ENCODE results near the gene SLC7A10. TPM values are rescaled to one million over a fixed set of nuclear protein-coding genes. Genes with fewer than 3 reads are reported as not detected.

The SLC7A10 gene
- total RNA-seq, 2 donors from 2014 or later, result not detected

DNA sequence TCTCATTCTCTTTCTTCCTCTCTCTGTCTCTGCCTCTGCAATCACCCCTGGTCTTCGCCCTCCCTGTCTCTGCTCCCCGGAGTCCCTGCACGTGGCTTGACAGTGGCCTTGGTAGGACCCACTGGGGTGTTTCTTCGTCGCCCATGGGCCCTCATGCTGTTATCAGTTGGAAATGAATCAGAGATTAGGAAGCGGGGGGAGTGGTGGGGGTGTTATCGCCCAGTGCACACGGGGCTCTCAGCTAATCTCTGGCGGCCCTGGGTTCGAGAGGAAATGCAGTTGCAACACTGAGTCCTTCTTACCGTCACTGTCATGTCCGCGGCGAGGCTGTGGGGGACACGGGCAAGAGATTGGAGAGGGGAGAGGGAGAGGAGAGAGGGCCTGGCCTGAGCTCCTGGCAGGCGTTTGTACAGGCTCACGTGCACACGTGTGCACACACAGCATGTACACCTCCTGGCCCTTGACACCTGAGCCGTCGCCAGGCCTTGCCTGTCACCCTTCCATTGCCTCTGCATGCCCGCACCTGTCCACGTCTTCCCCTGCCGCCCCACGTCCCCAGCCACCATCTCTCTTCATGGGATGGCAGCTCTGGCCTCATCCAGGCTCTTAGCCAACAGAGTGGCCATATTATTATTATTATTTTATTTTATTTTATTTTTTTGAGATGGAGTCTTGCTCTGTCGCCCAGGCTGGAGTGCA is 37.8 kb upstream of the SLC7A10 start:
- Mint-ChIP-seq H3K4me1 (ENCODE audit: low read depth) (peaks cover 15% of the 10 kb centered on the region), H3K4me3 (no peak overlapping the region), H3K27ac (no peak overlapping the region), H3K9me3 (no peaks in the 10 kb centered on the region), H3K27me3 (ENCODE audit: low read depth) (peaks cover 31% of the 10 kb centered on the region), H3K36me3 (ENCODE audit: insufficient read depth in 2 of 2) (no peaks in the 10 kb centered on the region)
- ATAC-seq (replicated peaks in 1 of 2) (no peak), DNase-seq (no peak)

- no peak overlapping the region for H3K27ac Mint-ChIP-seq
Observed at GRCh38 chr19:33261511-33262189, 36.0 kb upstream of the SLC7A10 start.

DNA sequence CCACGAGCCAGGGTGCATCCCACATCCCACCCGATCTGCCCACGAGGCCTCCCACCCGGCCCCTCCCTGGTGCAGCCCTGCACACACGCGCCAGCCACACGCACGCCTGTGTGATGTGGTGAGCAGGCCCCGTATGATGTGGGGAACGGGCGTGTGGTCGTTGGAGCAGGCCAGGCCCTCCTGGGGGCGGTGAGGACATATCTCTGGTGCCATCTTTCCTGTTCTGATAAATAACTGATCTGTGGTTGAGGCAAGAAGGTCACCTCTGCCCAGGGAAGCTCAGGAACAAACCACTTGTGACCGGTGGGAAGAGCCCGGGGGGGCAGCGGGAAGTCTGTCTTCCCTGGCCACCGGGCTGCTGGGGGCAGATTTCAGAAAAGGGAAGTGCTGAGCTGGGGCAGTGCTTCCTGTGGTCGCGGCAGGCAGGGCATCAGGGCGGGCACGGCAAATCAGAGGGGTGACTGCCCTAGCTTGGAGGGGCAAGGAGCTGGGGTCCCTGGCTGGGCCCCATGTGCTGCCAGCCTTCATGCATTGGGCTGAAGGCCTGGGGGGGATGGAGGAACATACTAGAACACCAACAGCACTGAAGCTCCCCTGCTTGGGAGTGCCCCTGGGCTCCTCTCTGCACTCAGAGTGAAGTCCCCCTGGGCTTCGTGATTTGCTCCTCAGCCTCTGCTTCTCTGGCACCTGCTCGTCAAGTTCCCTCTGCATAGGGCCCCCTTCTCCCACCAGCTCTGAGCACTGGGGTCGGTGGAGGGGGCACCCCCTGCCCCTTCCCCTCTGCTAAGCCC is 35.2 kb upstream of the SLC7A10 start:
- Mint-ChIP-seq H3K27me3 (ENCODE audit: low read depth) (peaks cover 31% of the 10 kb centered on the region), H3K36me3 (ENCODE audit: insufficient read depth in 2 of 2) (no peaks in the 10 kb centered on the region), H3K9me3 (peaks cover 0 to 1% of the 10 kb centered on the region in 2 donors), H3K27ac (no peak overlapping the region), H3K4me3 (no peak overlapping the region), H3K4me1 (ENCODE audit: low read depth) (peaks cover 15% of the 10 kb centered on the region)
- ATAC-seq (replicated peaks in 1 of 2) (no peak), DNase-seq (no peak)

More at GRCh38 chr19:33261511-33262189, 36.0 kb upstream of the SLC7A10 start:
- H3K36me3 Mint-ChIP-seq (ENCODE audit: insufficient read depth in 2 of 2), result no peaks in the 10 kb centered on the region
- H3K27me3 Mint-ChIP-seq (ENCODE audit: low read depth), result peaks cover 31% of the 10 kb centered on the region
- peaks cover 15% of the 10 kb centered on the region for H3K4me1 Mint-ChIP-seq (ENCODE audit: low read depth)
- ATAC-seq (replicated peaks in 1 of 2) (no peak), DNase-seq (no peak)
- no peak overlapping the region for H3K4me3 Mint-ChIP-seq
- peaks cover 0 to 1% of the 10 kb centered on the region in 2 donors for H3K9me3 Mint-ChIP-seq

DNA sequence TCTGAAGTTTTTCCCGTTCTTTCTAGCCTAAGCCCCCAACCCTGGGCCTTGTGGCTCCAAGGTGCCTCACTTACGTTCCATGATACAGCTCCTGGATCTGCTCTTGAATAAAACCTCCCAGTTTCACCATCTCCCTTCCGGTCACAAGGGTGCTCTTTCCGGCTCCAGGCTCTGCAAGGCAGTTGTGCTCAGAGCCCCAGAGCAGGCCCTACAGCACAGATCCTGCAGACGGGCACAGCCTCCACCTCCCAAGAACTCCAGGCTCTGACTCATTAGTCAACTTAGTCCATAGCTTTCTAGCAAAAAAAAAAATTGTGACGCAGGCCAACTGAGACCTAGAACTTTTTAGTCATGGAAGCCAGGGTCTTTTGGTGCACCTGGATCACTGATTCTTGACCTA is 33.9 kb upstream of the SLC7A10 start:
- H3K9me3 Mint-ChIP-seq, result peaks cover 0 to 1% of the 10 kb centered on the region in 2 donors

DNA sequence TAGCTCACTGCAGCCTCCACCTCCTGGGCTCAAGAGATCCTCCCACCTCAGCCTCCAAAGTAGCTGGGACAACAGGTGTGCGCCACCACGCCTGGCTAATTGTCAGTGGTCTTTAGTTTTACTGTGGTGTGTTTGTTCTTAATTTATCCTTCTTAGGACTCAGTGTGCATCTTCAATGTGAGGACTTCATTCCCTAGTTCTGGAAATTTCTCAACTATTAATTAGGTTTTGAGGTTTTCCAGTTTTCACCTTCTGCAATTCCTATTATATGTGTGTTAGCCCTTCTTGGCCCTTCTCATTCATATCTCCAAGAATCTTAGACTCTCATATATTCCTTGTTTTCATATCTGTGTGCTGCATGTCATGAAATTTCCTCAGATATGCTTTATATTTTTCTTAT is 32.2 kb upstream of the SLC7A10 start:
- no peaks in the 10 kb centered on the region for H3K36me3 Mint-ChIP-seq (ENCODE audit: insufficient read depth in 2 of 2)
- peaks cover 0 to 1% of the 10 kb centered on the region in 2 donors for H3K9me3 Mint-ChIP-seq
- H3K27me3 Mint-ChIP-seq (ENCODE audit: low read depth), result peaks cover 22% of the 10 kb centered on the region
- ATAC-seq (replicated peaks in 1 of 2) (no peak), DNase-seq (no peak)
- H3K27ac Mint-ChIP-seq, result no peak overlapping the region
- no peak overlapping the region for H3K4me3 Mint-ChIP-seq
- peaks cover 15% of the 10 kb centered on the region for H3K4me1 Mint-ChIP-seq (ENCODE audit: low read depth)

More for the DNA sequence above, 33.9 kb upstream of the SLC7A10 start:
- Mint-ChIP-seq H3K27ac (no peak overlapping the region), H3K27me3 (ENCODE audit: low read depth) (peaks cover 26% of the 10 kb centered on the region), H3K4me1 (ENCODE audit: low read depth) (peaks cover 15% of the 10 kb centered on the region), H3K4me3 (no peak overlapping the region), H3K36me3 (ENCODE audit: insufficient read depth in 2 of 2) (no peaks in the 10 kb centered on the region)
- ATAC-seq (replicated peaks in 1 of 2), result no peak
- DNase-seq, result no peak

GRCh38 chr19:33256261-33256660 is 30.6 kb upstream of the SLC7A10 start:
- ATAC-seq (replicated peaks in 1 of 2), result no peak
- no peak for DNase-seq
- Mint-ChIP-seq H3K27ac (no peak overlapping the region), H3K4me1 (ENCODE audit: low read depth) (peaks cover 5% of the 10 kb centered on the region), H3K4me3 (no peak overlapping the region), H3K36me3 (ENCODE audit: insufficient read depth in 2 of 2) (no peaks in the 10 kb centered on the region), H3K9me3 (peaks cover 0 to 1% of the 10 kb centered on the region in 2 donors), H3K27me3 (ENCODE audit: low read depth) (peaks cover 7% of the 10 kb centered on the region)

GRCh38 chr19:33255781-33256180 is 30.1 kb upstream of the SLC7A10 start:
- H3K27ac Mint-ChIP-seq, result no peak overlapping the region
- peaks cover 0 to 1% of the 10 kb centered on the region in 2 donors for H3K9me3 Mint-ChIP-seq
- peaks cover 5% of the 10 kb centered on the region for H3K27me3 Mint-ChIP-seq (ENCODE audit: low read depth)
- peaks cover 3% of the 10 kb centered on the region for H3K4me1 Mint-ChIP-seq (ENCODE audit: low read depth)
- ATAC-seq (replicated peaks in 1 of 2) (no peak), DNase-seq (no peak)
- no peak overlapping the region for H3K4me3 Mint-ChIP-seq
- H3K36me3 Mint-ChIP-seq (ENCODE audit: insufficient read depth in 2 of 2), result no peaks in the 10 kb centered on the region

DNA sequence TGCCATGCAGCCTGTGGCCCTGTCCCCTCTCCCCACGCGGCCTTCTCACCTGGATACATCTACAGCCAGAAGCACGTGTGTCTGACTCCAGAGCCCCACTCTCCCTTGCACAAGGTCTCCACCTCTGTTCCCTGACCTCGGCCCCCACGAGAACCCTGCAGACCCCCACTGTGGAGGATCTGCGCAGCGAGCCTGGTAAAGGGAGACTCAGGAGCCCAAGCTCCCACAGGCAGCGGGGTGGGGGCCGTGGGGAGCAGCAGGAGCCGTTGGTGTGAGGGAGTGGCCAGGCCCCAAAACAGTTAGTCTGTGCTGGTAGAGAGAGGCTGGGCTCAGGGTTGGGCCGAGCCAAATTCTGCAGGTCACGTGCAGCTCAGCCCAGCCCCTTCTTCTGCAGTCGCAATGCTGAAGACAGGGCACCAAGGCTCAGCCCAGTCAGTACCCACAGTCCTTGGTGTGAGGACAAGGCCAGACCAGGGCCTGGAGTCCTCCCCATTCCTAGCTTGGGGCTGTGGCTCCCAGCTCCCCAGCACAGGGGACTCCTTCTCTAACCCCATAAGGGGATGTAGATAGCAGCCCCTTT is 28.7 kb upstream of the SLC7A10 start:
- Mint-ChIP-seq H3K27ac (no peak overlapping the region), H3K36me3 (ENCODE audit: insufficient read depth in 2 of 2) (no peaks in the 10 kb centered on the region)

GRCh38 chr19:33252971-33253370 is 27.3 kb upstream of the SLC7A10 start:
- ATAC-seq (replicated peaks in 1 of 2) (no peak), DNase-seq (no peak)
- Mint-ChIP-seq H3K36me3 (ENCODE audit: insufficient read depth in 2 of 2) (no peaks in the 10 kb centered on the region), H3K9me3 (no peaks in the 10 kb centered on the region), H3K27me3 (ENCODE audit: low read depth) (no peaks in the 10 kb centered on the region), H3K27ac (no peak overlapping the region), H3K4me1 (ENCODE audit: low read depth) (no peaks in the 10 kb centered on the region), H3K4me3 (no peak overlapping the region)

More for the DNA sequence above, 28.7 kb upstream of the SLC7A10 start:
- Mint-ChIP-seq H3K4me3 (no peak overlapping the region), H3K9me3 (peaks cover 0 to 1% of the 10 kb centered on the region in 2 donors), H3K27me3 (ENCODE audit: low read depth) (peaks cover under 1% of the 10 kb centered on the region), H3K4me1 (ENCODE audit: low read depth) (no peaks in the 10 kb centered on the region)
- ATAC-seq (replicated peaks in 1 of 2) (no peak), DNase-seq (no peak)

GRCh38 chr19:33252418-33252962 is 26.8 kb upstream of the SLC7A10 start:
- ATAC-seq (replicated peaks in 1 of 2) (no peak), DNase-seq (no peak)
- Mint-ChIP-seq H3K4me3 (no peak overlapping the region), H3K27ac (no peak overlapping the region), H3K4me1 (ENCODE audit: low read depth) (no peaks in the 10 kb centered on the region), H3K36me3 (ENCODE audit: insufficient read depth in 2 of 2) (no peaks in the 10 kb centered on the region), H3K27me3 (ENCODE audit: low read depth) (no peaks in the 10 kb centered on the region), H3K9me3 (no peaks in the 10 kb centered on the region)

GRCh38 chr19:33251526-33252090 is 26.0 kb upstream of the SLC7A10 start:
- no peak overlapping the region for H3K27ac Mint-ChIP-seq

GRCh38 chr19:33251076-33251475 is 25.4 kb upstream of the SLC7A10 start:
- H3K27me3 Mint-ChIP-seq (ENCODE audit: low read depth), result no peaks in the 10 kb centered on the region
- DNase-seq, result no peak
- H3K4me1 Mint-ChIP-seq (ENCODE audit: low read depth), result no peaks in the 10 kb centered on the region
- H3K4me3 Mint-ChIP-seq, result no peak overlapping the region
- H3K27ac Mint-ChIP-seq, result no peak overlapping the region
- ATAC-seq (replicated peaks in 1 of 2), result no peak
- no peaks in the 10 kb centered on the region for H3K9me3 Mint-ChIP-seq
- H3K36me3 Mint-ChIP-seq (ENCODE audit: insufficient read depth in 2 of 2), result no peaks in the 10 kb centered on the region

More at GRCh38 chr19:33251526-33252090, 26.0 kb upstream of the SLC7A10 start:
- ATAC-seq (replicated peaks in 1 of 2), result no peak
- Mint-ChIP-seq H3K36me3 (ENCODE audit: insufficient read depth in 2 of 2) (no peaks in the 10 kb centered on the region), H3K4me1 (ENCODE audit: low read depth) (no peaks in the 10 kb centered on the region), H3K27me3 (ENCODE audit: low read depth) (no peaks in the 10 kb centered on the region), H3K4me3 (no peak overlapping the region), H3K9me3 (no peaks in the 10 kb centered on the region)
- DNase-seq, result no peak
